Keratinocyte (primary cell): ENCODE measurements around the gene EPHB1.

ENCODE experiments used
- CTCF ChIP-seq, 3 experiments: IDR thresholded peaks in 1 of 3; conservative IDR thresholded peaks in 1 of 3; optimal IDR thresholded peaks in 1 of 3; 2 replicates in 2 of 3; 3 replicates in 1 of 3; pipeline versions ENCODE3 to v1.5.1; 2011; ENCODE audit warnings: low read length in 3 of 3, mild to moderate bottlenecking in 3 of 3, moderate library complexity in 2 of 3, control low read depth in 1 of 3, inconsistent platforms in 1 of 3; ENCODE audit not compliant: insufficient read depth in 2 of 3; ENCODE audit errors: extremely low read depth in 1 of 3
- EZH2 ChIP-seq: IDR thresholded peaks from one replicate; pipeline ENCODE4 v1.6.1; 2012; ENCODE audit warnings: inconsistent platforms, mild to moderate bottlenecking, low read length, moderate library complexity

GRCh38 chr3:134808835-134809234, 13.8 kb downstream of the EPHB1 start:
- no peak for TF ChIP-seq CTCF (optimal IDR thresholded peaks at IDR 0.05 in 1 of 3, IDR thresholded peaks at IDR 0.05 in 1 of 3, conservative IDR thresholded peaks at IDR 0.05 in 1 of 3; ENCODE audit: extremely low read depth in 1 of 3, insufficient read depth in 2 of 3, low read length in 3 of 3)
- TF ChIP-seq EZH2: no peak
